Measurements from ENCODE around the gene NEUROD1. TPM values are rescaled to one million over a fixed set of nuclear protein-coding genes. Genes with fewer than 3 reads are reported as not detected.
"Not testable (repeated sequence)": the region's sequence is repeated elsewhere in the genome, so short reads cannot be mapped to it uniquely, and the experiment has no call there.

The NEUROD1 gene
- total RNA-seq, 1 experiment from 2014 or later = not detected

DNA sequence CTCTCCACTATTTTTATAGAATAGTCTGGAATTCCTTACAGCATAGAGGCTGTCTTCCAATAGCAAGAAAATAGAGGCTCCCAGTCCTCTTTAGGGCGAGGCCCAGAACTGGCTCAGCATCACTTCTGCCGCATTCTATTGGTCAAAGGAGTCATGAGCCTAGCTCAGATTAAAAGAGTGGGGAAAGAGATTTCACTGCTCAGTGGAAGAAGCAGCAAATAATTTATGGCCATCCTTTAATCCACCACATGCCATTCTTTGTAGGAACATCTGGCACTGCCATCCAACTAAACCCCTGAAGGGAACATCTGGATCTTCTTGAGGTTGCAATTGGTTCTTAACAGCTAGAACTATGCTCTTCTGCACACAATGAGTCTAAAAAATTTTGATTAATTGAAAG lies 43.4 kb upstream of the NEUROD1 start:
- Histone ChIP-seq H4K20me1 (ENCODE audit: low read length) (no peaks in the 10 kb centered on the region), H3K9me3 (ENCODE audit: low read length) (no peaks in the 10 kb centered on the region), H3K27ac (ENCODE audit: low read length) (no peak overlapping the region), H3K4me1 (ENCODE audit: insufficient read depth, low read length) (no peaks in the 10 kb centered on the region), H3K4me2 (ENCODE audit: low read length) (no peak overlapping the region), H3K9ac (ENCODE audit: low read length) (no peak overlapping the region), H3K4me3 (ENCODE audit: low read length) (no peak overlapping the region), H2AFZ (ENCODE audit: low read length) (no peak overlapping the region), H3K9me2 (replicated peaks; ENCODE audit: low read length) (no peaks in the 10 kb centered on the region), H3K27me3 (ENCODE audit: low read length) (no peaks in the 10 kb centered on the region), H3K79me2 (ENCODE audit: low read length) (no peaks in the 10 kb centered on the region), H3F3A (ENCODE audit: low read length, unreplicated experiment) (no peaks in the 10 kb centered on the region), H3K36me3 (ENCODE audit: low read depth, low read length) (no peaks in the 10 kb centered on the region)
- no TSS peak for BruUV-seq (replicated peaks)
- intact Hi-C loops (cut with micrococcal nuclease) = no loop called here
- ChIA-PET POLR2A (ENCODE audit: unreplicated experiment) (no interaction called here), CTCF (no interaction called here)
- ATAC-seq = no peak
- no peak for DNase-seq
- TF ChIP-seq, protein P1, sequence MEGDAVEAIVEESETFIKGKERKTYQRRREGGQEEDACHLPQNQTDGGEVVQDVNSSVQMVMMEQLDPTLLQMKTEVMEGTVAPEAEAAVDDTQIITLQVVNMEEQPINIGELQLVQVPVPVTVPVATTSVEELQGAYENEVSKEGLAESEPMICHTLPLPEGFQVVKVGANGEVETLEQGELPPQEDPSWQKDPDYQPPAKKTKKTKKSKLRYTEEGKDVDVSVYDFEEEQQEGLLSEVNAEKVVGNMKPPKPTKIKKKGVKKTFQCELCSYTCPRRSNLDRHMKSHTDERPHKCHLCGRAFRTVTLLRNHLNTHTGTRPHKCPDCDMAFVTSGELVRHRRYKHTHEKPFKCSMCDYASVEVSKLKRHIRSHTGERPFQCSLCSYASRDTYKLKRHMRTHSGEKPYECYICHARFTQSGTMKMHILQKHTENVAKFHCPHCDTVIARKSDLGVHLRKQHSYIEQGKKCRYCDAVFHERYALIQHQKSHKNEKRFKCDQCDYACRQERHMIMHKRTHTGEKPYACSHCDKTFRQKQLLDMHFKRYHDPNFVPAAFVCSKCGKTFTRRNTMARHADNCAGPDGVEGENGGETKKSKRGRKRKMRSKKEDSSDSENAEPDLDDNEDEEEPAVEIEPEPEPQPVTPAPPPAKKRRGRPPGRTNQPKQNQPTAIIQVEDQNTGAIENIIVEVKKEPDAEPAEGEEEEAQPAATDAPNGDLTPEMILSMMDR (conservative IDR thresholded peaks at IDR 0.05; ENCODE audit: low read depth, low read length) = no peak
- TF ChIP-seq EZH2 (IDR thresholded peaks at IDR 0.05; ENCODE audit: low read length, unreplicated experiment) (no peak), EZH2phosphoT487 (IDR thresholded peaks at IDR 0.05; ENCODE audit: borderline replicate concordance, low read length) (no peak)

DNA sequence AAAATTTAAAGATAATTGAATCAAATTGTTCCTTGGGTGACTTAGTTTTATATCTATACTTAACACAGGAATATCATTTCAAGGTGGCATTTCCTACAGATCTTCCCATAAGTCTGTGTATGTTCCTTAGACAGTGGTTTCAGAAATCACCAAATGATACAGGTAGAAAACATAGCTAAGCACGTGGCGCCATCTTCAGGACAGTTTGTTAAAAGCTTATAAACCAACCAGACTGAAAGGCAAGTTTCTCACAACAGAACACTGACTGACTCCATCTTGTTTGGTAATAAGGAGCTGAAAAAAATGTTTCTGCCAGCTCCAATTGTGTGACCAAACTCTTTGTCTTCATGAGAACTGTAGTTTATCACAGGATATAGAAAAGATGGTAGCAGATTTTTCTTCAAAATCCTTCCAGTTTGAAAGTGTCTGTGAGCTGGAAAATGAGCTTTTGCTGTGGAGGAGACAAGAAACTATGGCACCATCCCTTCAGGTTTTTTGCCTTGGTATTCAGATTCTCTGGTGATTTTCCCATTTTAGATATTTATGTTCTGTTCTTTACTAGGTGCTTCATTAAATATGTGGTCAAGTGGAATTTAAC lies 34.8 kb upstream of the NEUROD1 start:
- POLR2A ChIA-PET (ENCODE audit: unreplicated experiment) = no interaction called here
- TF ChIP-seq EZH2phosphoT487 (IDR thresholded peaks at IDR 0.05; ENCODE audit: borderline replicate concordance, low read length) = no peak
- TF ChIP-seq EZH2 (IDR thresholded peaks at IDR 0.05; ENCODE audit: low read length, unreplicated experiment) = no peak
- TF ChIP-seq, protein P1 (conservative IDR thresholded peaks at IDR 0.05; ENCODE audit: low read depth, low read length) = peak; percentile 92
- no peak overlapping the region for H3K4me3 ChIP-seq (ENCODE audit: low read length)
- intact Hi-C loops (cut with micrococcal nuclease) = loop anchor here (1.0 to 10.0 kb wide), 6 partner anchors 142 to 1591 kb away; no protein-coding TSS in a partner anchor
- BruUV-seq (replicated peaks) = no TSS peak
- H3K36me3 ChIP-seq (ENCODE audit: low read depth, low read length) = no peaks in the 10 kb centered on the region
- H2AFZ ChIP-seq (ENCODE audit: low read length) = no peak overlapping the region
- H3F3A ChIP-seq (ENCODE audit: low read length, unreplicated experiment) = no peaks in the 10 kb centered on the region
- H3K4me2 ChIP-seq (ENCODE audit: low read length) = no peak overlapping the region
- ATAC-seq = peak; percentile 84
- H3K9me2 ChIP-seq (replicated peaks; ENCODE audit: low read length) = no peaks in the 10 kb centered on the region
- H3K27me3 ChIP-seq (ENCODE audit: low read length) = no peaks in the 10 kb centered on the region
- peak; percentile 89 for DNase-seq
- CTCF ChIA-PET = interaction anchor here (0.6 to 1.4 kb wide), 12 partner anchors 57 to 1592 kb away, joined by 3 to 32 read pairs (median 4); no protein-coding TSS in a partner anchor
- no peaks in the 10 kb centered on the region for H3K4me1 ChIP-seq (ENCODE audit: insufficient read depth, low read length)
- H3K9ac ChIP-seq (ENCODE audit: low read length) = no peak overlapping the region
- no peak overlapping the region for H3K27ac ChIP-seq (ENCODE audit: low read length)
- H4K20me1 ChIP-seq (ENCODE audit: low read length) = no peaks in the 10 kb centered on the region
- no peaks in the 10 kb centered on the region for H3K79me2 ChIP-seq (ENCODE audit: low read length)
- no peaks in the 10 kb centered on the region for H3K9me3 ChIP-seq (ENCODE audit: low read length)

DNA sequence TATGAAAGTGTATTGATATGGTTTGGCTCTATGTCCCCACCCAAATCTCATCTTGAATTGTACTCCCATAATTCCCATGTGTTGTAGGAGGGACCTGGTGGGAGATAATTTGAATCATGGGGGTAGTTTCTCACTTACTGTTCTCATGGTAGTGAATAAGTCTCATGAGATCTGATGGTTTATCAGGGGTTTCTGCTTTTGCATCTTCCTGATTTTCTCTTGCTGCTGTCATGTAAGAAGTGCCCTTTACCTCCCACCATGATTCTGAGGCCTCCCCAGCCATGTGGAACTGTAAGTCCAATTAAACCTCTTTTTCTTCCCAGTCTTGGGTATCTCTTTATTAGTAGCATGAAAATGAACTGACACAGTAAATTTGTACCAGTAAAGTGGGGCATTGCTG lies 30.7 kb upstream of the NEUROD1 start:
- H3K27ac ChIP-seq (ENCODE audit: low read length); H3K4me2 ChIP-seq (ENCODE audit: low read length); H3F3A ChIP-seq (ENCODE audit: low read length, unreplicated experiment); H3K4me3 ChIP-seq (ENCODE audit: low read length); H4K20me1 ChIP-seq (ENCODE audit: low read length); H3K9ac ChIP-seq (ENCODE audit: low read length); H3K36me3 ChIP-seq (ENCODE audit: low read depth, low read length); H3K79me2 ChIP-seq (ENCODE audit: low read length); ATAC-seq; H3K4me1 ChIP-seq (ENCODE audit: insufficient read depth, low read length); BruUV-seq (replicated peaks); H3K9me2 ChIP-seq (replicated peaks; ENCODE audit: low read length); POLR2A ChIA-PET (ENCODE audit: unreplicated experiment); H2AFZ ChIP-seq (ENCODE audit: low read length); DNase-seq; H3K27me3 ChIP-seq (ENCODE audit: low read length); H3K9me3 ChIP-seq (ENCODE audit: low read length); CTCF ChIA-PET: not testable (repeated sequence)
- intact Hi-C loops (cut with micrococcal nuclease) = loop anchor here (10.0 kb wide), 1 partner anchor 246 kb away; no protein-coding TSS in a partner anchor

DNA sequence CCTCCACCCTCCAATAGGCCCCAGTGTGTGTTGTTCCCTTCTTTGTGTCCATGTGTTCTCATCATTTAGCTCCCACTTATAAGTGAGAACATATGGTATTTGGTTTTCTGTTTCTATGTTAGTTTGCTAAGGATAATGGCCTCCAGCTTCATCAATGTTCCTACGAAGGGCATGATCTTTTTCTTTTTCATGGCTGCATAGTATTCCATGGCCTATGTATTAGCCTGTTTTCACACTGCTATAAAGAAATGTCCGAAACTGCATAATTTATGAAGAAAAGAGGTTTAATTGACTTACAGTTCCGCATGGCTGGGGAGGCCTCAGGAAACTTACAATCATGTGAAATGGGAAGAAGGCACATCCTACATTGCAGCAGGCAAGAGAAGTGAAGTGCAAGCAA lies 22.2 kb upstream of the NEUROD1 start:
- H3K79me2 ChIP-seq (ENCODE audit: low read length); DNase-seq; H3K4me1 ChIP-seq (ENCODE audit: insufficient read depth, low read length); ATAC-seq; BruUV-seq (replicated peaks); H3K36me3 ChIP-seq (ENCODE audit: low read depth, low read length); intact Hi-C loops (cut with micrococcal nuclease); H2AFZ ChIP-seq (ENCODE audit: low read length); H3K27me3 ChIP-seq (ENCODE audit: low read length); H3K27ac ChIP-seq (ENCODE audit: low read length); H3K9me3 ChIP-seq (ENCODE audit: low read length); H3F3A ChIP-seq (ENCODE audit: low read length, unreplicated experiment); H3K9ac ChIP-seq (ENCODE audit: low read length); H3K9me2 ChIP-seq (replicated peaks; ENCODE audit: low read length); CTCF ChIA-PET; POLR2A ChIA-PET (ENCODE audit: unreplicated experiment); H3K4me3 ChIP-seq (ENCODE audit: low read length); H4K20me1 ChIP-seq (ENCODE audit: low read length); H3K4me2 ChIP-seq (ENCODE audit: low read length): not testable (repeated sequence)
